Measurements from ENCODE around the gene HNRNPDL. TPM values are rescaled to one million over a fixed set of nuclear protein-coding genes. Genes with fewer than 3 reads are reported as not detected.

Gene HNRNPDL
- total and polyA plus RNA-seq, 4 experiments from 2014 or later, result 218 to 344 (median 300) TPM

DNA sequence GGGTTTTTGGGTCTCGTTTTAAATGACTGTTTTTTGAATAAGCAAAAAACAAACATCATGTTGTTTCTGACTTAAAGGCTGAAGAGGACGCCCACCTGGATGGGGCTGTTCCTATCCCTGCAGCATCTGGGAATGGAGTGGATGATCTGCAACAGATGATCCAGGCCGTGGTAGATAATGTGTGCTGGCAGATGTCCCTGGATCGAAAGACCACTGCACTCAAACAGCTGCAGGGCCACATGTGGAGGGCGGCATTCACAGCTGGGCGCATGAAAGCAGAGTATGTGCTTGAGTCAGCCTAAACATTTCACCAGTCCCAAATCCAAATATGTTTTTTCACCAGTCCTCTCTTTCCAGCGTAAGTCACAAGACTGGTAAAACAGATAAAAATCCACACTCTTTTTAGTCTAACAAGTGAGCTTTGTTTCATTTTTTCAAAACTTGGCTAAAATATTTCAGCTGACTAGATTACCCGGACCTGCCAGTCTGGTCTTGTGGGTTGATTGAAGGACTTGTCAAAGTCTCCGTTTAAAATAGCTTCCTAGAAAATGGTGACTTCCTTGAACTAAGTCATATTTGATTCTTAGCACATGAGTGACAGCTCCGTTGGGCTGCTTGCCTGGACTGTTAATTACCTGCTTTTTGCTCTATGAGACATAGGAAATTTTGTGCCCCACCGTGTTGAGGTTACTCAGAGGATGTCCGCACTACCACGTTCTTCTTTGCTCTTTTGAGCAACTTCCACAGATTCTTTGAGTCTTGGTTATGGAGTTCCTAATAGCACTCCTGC is 20.9 kb upstream of the HNRNPDL start:
- no peaks in the 10 kb centered on the region for H3K27me3 Mint-ChIP-seq
- Histone ChIP-seq H3K9me3 (ENCODE audit: control insufficient read depth in 1 of 2, low read length in 2 of 2) (no peaks in the 10 kb centered on the region), H3K27ac (ENCODE audit: low read depth, low read length) (no peak overlapping the region), H3K36me3 (ENCODE audit: insufficient read depth, low read length) (peaks cover 43% of the 10 kb centered on the region), H3K4me1 (ENCODE audit: insufficient read depth, low read length) (no peaks in the 10 kb centered on the region), H3K27me3 (ENCODE audit: insufficient read depth, low read length) (no peaks in the 10 kb centered on the region), H3K4me3 (ENCODE audit: low read length in 2 of 2) (no peak overlapping the region)
- H3K36me3 Mint-ChIP-seq, result peaks cover 35 to 64% of the 10 kb centered on the region in 2 donors
- no peak overlapping the region for H3K4me3 Mint-ChIP-seq
- peak overlapping the region in 4 of 7 donors; percentile 6 to 53 (median 44) for H3K27ac Mint-ChIP-seq
- ChIA-PET CTCF (ENCODE audit: partially characterized antibody) (interaction anchor here (0.5 to 1.5 kb wide), 2 partner anchors 15 to 622 kb away, joined by 3 read pairs; no protein-coding TSS in a partner anchor), POLR2A (ENCODE audit: partially characterized antibody) (no interaction called here)
- H3K9me3 Mint-ChIP-seq, result no peaks in the 10 kb centered on the region
- intact Hi-C loops (cut with micrococcal nuclease), result no loop called here
- peaks cover 0 to 9% (median 6%) of the 10 kb centered on the region in 4 donors for H3K4me1 Mint-ChIP-seq
- DNase-seq, result no peak

- Histone ChIP-seq H3K9me3 (ENCODE audit: control insufficient read depth in 1 of 2, low read length in 2 of 2) (no peaks in the 10 kb centered on the region), H3K36me3 (ENCODE audit: insufficient read depth, low read length) (peaks cover 37% of the 10 kb centered on the region), H3K4me1 (ENCODE audit: insufficient read depth, low read length) (no peaks in the 10 kb centered on the region), H3K4me3 (ENCODE audit: low read length in 2 of 2) (no peak overlapping the region), H3K27ac (ENCODE audit: low read depth, low read length) (no peak overlapping the region), H3K27me3 (ENCODE audit: insufficient read depth, low read length) (no peaks in the 10 kb centered on the region)
- H3K27me3 Mint-ChIP-seq, result no peaks in the 10 kb centered on the region
- no peak overlapping the region for H3K4me3 Mint-ChIP-seq
- intact Hi-C loops (cut with micrococcal nuclease), result no loop called here
- H3K4me1 Mint-ChIP-seq, result peaks cover 5 to 17% (median 11%) of the 10 kb centered on the region in 4 donors
- H3K27ac Mint-ChIP-seq, result no peak overlapping the region
- H3K9me3 Mint-ChIP-seq, result no peaks in the 10 kb centered on the region
- ChIA-PET CTCF (ENCODE audit: partially characterized antibody) (interaction anchor here (0.9 kb wide), 1 partner anchor 9 kb away, joined by 3 read pairs; no protein-coding TSS in a partner anchor), POLR2A (ENCODE audit: partially characterized antibody) (interaction anchor here (2.0 kb wide), 1 partner anchor 18 kb away, joined by 6 read pairs; the partner anchor contains the start of gene HNRNPDL)
- peaks cover 28 to 51% of the 10 kb centered on the region in 2 donors for H3K36me3 Mint-ChIP-seq
- DNase-seq, result no peak
Measured at GRCh38 chr4:82447886-82448285, 17.6 kb upstream of the HNRNPDL start.

DNA sequence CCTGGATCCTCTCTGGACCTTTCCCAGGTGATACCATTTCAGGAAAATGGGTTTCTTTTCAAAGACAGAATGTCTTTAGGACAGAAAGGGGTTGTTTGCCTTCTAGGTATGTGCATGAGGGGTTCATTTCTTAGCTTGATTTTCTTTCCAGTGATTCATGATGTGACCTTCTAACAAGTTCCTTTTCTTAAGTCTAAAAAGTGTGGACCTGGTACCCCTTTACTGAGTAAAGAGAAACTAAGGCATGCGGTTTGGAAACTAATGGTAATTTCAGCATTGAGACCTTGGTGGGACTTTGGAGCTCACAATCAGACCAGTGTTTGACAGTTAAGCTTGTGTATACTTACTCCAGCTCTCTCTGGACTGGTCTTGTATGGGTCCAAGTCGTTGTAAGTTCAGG is 8.8 kb upstream of the HNRNPDL start:
- Histone ChIP-seq H3K4me3 (ENCODE audit: low read length in 2 of 2) (no peak overlapping the region), H3K4me1 (ENCODE audit: insufficient read depth, low read length) (peaks cover 44% of the 10 kb centered on the region), H3K9me3 (ENCODE audit: control insufficient read depth in 1 of 2, low read length in 2 of 2) (no peaks in the 10 kb centered on the region), H3K36me3 (ENCODE audit: insufficient read depth, low read length) (peaks cover 3% of the 10 kb centered on the region), H3K27me3 (ENCODE audit: insufficient read depth, low read length) (no peaks in the 10 kb centered on the region), H3K27ac (ENCODE audit: low read depth, low read length) (no peak overlapping the region)
- H3K4me3 Mint-ChIP-seq, result no peak overlapping the region
- peaks cover 40 to 68% (median 56%) of the 10 kb centered on the region in 4 donors for H3K4me1 Mint-ChIP-seq
- peaks cover 0 to 2% (median 0%) of the 10 kb centered on the region in 8 donors for H3K9me3 Mint-ChIP-seq
- intact Hi-C loops (cut with micrococcal nuclease), result no loop called here
- DNase-seq, result no peak
- CTCF ChIA-PET (ENCODE audit: partially characterized antibody), result interaction anchor here (0.9 kb wide), 1 partner anchor 23 kb away, joined by 4 read pairs; no protein-coding TSS in a partner anchor
- POLR2A ChIA-PET (ENCODE audit: partially characterized antibody), result interaction anchor here (1.5 to 3.1 kb wide), 2 partner anchors 10 kb away, joined by 4 to 15 read pairs; partner anchors contain the start of gene HNRNPDL
- peak overlapping the region in 1 of 7 donors; percentile 18 for H3K27ac Mint-ChIP-seq
- H3K27me3 Mint-ChIP-seq, result no peaks in the 10 kb centered on the region
- H3K36me3 Mint-ChIP-seq, result peaks cover 0 to 24% of the 10 kb centered on the region in 2 donors

GRCh38 chr4:82437285-82438005 is 7.2 kb upstream of the HNRNPDL start:
- H3K27ac ChIP-seq (ENCODE audit: low read depth, low read length), result no peak overlapping the region
- no peaks in the 10 kb centered on the region for H3K9me3 ChIP-seq (ENCODE audit: control insufficient read depth in 1 of 2, low read length in 2 of 2)
- CTCF ChIA-PET (ENCODE audit: partially characterized antibody), result interaction anchor here (1.1 to 1.4 kb wide), 2 partner anchors 8 to 15 kb away, joined by 3 to 6 read pairs; no protein-coding TSS in a partner anchor
- DNase-seq, result no peak
- no peak overlapping the region for H3K4me3 Mint-ChIP-seq
- H3K4me1 ChIP-seq (ENCODE audit: insufficient read depth, low read length), result peaks cover 57% of the 10 kb centered on the region
- H3K9me3 Mint-ChIP-seq, result peaks cover 0 to 2% (median 0%) of the 10 kb centered on the region in 8 donors
- peaks cover 49 to 82% (median 69%) of the 10 kb centered on the region in 4 donors for H3K4me1 Mint-ChIP-seq
- peak overlapping the region in 2 of 7 donors; percentile 29 to 37 for H3K27ac Mint-ChIP-seq
- H3K36me3 Mint-ChIP-seq, result peaks cover 0 to 33% of the 10 kb centered on the region in 2 donors
- intact Hi-C loops (cut with micrococcal nuclease), result no loop called here
- no peak overlapping the region for H3K4me3 ChIP-seq (ENCODE audit: low read length in 2 of 2)
- POLR2A ChIA-PET (ENCODE audit: partially characterized antibody), result interaction anchor here (1.5 kb wide), 1 partner anchor 8 kb away, joined by 4 read pairs; no protein-coding TSS in a partner anchor
- H3K36me3 ChIP-seq (ENCODE audit: insufficient read depth, low read length), result peaks cover 3% of the 10 kb centered on the region
- no peaks in the 10 kb centered on the region for H3K27me3 Mint-ChIP-seq
- H3K27me3 ChIP-seq (ENCODE audit: insufficient read depth, low read length), result no peaks in the 10 kb centered on the region

GRCh38 chr4:82436780-82437179 is 6.5 kb upstream of the HNRNPDL start:
- Histone ChIP-seq H3K27me3 (ENCODE audit: insufficient read depth, low read length) (no peaks in the 10 kb centered on the region), H3K9me3 (ENCODE audit: control insufficient read depth in 1 of 2, low read length in 2 of 2) (no peaks in the 10 kb centered on the region), H3K4me1 (ENCODE audit: insufficient read depth, low read length) (peaks cover 64% of the 10 kb centered on the region), H3K36me3 (ENCODE audit: insufficient read depth, low read length) (peaks cover 3% of the 10 kb centered on the region), H3K4me3 (ENCODE audit: low read length in 2 of 2) (no peak overlapping the region), H3K27ac (ENCODE audit: low read depth, low read length) (no peak overlapping the region)
- Mint-ChIP-seq H3K9me3 (peaks cover 0 to 2% (median 0%) of the 10 kb centered on the region in 8 donors), H3K36me3 (peaks cover 0 to 31% of the 10 kb centered on the region in 2 donors), H3K27me3 (no peaks in the 10 kb centered on the region), H3K27ac (no peak overlapping the region), H3K4me3 (no peak overlapping the region), H3K4me1 (peaks cover 46 to 82% (median 67%) of the 10 kb centered on the region in 4 donors)
- no peak for DNase-seq
- ChIA-PET CTCF (ENCODE audit: partially characterized antibody) (interaction anchor here (1.1 kb wide), 1 partner anchor 7 kb away, joined by 6 read pairs; no protein-coding TSS in a partner anchor), POLR2A (ENCODE audit: partially characterized antibody) (no interaction called here)
- intact Hi-C loops (cut with micrococcal nuclease), result no loop called here

- Histone ChIP-seq H3K4me3 (ENCODE audit: low read length in 2 of 2) (no peak overlapping the region), H3K27ac (ENCODE audit: low read depth, low read length) (no peak overlapping the region), H3K9me3 (ENCODE audit: control insufficient read depth in 1 of 2, low read length in 2 of 2) (no peaks in the 10 kb centered on the region), H3K36me3 (ENCODE audit: insufficient read depth, low read length) (peaks cover 3% of the 10 kb centered on the region), H3K27me3 (ENCODE audit: insufficient read depth, low read length) (no peaks in the 10 kb centered on the region), H3K4me1 (ENCODE audit: insufficient read depth, low read length) (peaks cover 71% of the 10 kb centered on the region)
- peaks cover 0 to 34% of the 10 kb centered on the region in 2 donors for H3K36me3 Mint-ChIP-seq
- H3K9me3 Mint-ChIP-seq, result no peaks in the 10 kb centered on the region
- H3K4me3 Mint-ChIP-seq, result no peak overlapping the region
- CTCF ChIA-PET (ENCODE audit: partially characterized antibody), result no interaction called here
- no peak overlapping the region for H3K27ac Mint-ChIP-seq
- intact Hi-C loops (cut with micrococcal nuclease), result no loop called here
- POLR2A ChIA-PET (ENCODE audit: partially characterized antibody), result no interaction called here
- no peak for DNase-seq
- H3K27me3 Mint-ChIP-seq, result no peaks in the 10 kb centered on the region
- H3K4me1 Mint-ChIP-seq, result peaks cover 46 to 83% (median 68%) of the 10 kb centered on the region in 4 donors
Measured at GRCh38 chr4:82436130-82436529, 5.9 kb upstream of the HNRNPDL start.

DNA sequence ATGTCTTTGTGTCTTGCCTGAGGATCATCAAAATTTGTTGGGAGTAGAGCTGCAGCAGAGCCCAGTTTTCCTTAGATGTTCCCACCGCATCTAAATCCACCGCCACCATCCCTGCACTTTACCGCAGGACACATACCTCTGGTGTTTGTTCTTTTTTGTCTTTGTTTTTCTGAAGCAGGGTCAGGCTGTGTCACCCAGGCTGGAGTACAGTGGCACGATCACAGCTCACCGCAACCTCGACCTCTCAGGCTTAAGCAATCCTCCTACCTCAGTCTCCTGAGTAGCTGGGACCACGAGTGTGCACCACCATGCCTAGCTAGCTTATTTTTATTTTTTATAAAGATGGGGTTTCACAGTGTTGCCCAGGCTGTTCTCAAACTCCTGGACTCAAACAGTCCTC is 4.7 kb upstream of the HNRNPDL start:
- intact Hi-C loops (cut with micrococcal nuclease), result loop anchor here (5.0 kb wide), 1 partner anchor 943 kb away; no protein-coding TSS in a partner anchor
- Mint-ChIP-seq H3K4me1 (peaks cover 40 to 77% (median 64%) of the 10 kb centered on the region in 4 donors), H3K27me3 (no peaks in the 10 kb centered on the region), H3K36me3 (peaks cover 0 to 37% of the 10 kb centered on the region in 2 donors), H3K9me3 (no peaks in the 10 kb centered on the region), H3K27ac (peak overlapping the region in 1 of 7 donors; percentile 36), H3K4me3 (no peak overlapping the region)
- DNase-seq, result no peak
- ChIA-PET POLR2A (ENCODE audit: partially characterized antibody) (interaction anchor here (0.7 kb wide), 1 partner anchor 172 kb away, joined by 3 read pairs; no protein-coding TSS in a partner anchor), CTCF (ENCODE audit: partially characterized antibody) (no interaction called here)
- Histone ChIP-seq H3K9me3 (ENCODE audit: control insufficient read depth in 1 of 2, low read length in 2 of 2) (no peaks in the 10 kb centered on the region), H3K36me3 (ENCODE audit: insufficient read depth, low read length) (peaks cover 3% of the 10 kb centered on the region), H3K4me1 (ENCODE audit: insufficient read depth, low read length) (peaks cover 62% of the 10 kb centered on the region), H3K4me3 (ENCODE audit: low read length in 2 of 2) (no peak overlapping the region), H3K27ac (ENCODE audit: low read depth, low read length) (no peak overlapping the region), H3K27me3 (ENCODE audit: insufficient read depth, low read length) (no peaks in the 10 kb centered on the region)

All from CD4-positive, alpha-beta memory T cell (primary cell).